ENCODE results near the gene JAG2.

Gene JAG2

GRCh38 chr14:105138551-105139111 lies 29.9 kb downstream of the JAG2 start:
- no peak for DNase-seq (ENCODE audit: low spot score)

- no peak for DNase-seq (ENCODE audit: low spot score)
Observed at GRCh38 chr14:105138021-105138541, 30.5 kb downstream of the JAG2 start.

GRCh38 chr14:105137481-105138020 lies 31.0 kb downstream of the JAG2 start:
- no peak for DNase-seq (ENCODE audit: low spot score)

- no peak for DNase-seq (ENCODE audit: low spot score)
Observed at GRCh38 chr14:105136401-105137322, 31.9 kb downstream of the JAG2 start.

GRCh38 chr14:105135700-105136395 lies 32.7 kb downstream of the JAG2 start:
- DNase-seq (ENCODE audit: low spot score) = no peak

GRCh38 chr14:105132921-105133654 lies 35.5 kb downstream of the JAG2 start:
- no peak for DNase-seq (ENCODE audit: low spot score)

GRCh38 chr14:105131241-105131640 lies 37.3 kb downstream of the JAG2 start:
- no peak for DNase-seq (ENCODE audit: low spot score)

GRCh38 chr14:105128059-105128458 lies 40.5 kb downstream of the JAG2 start:
- no peak for DNase-seq (ENCODE audit: low spot score)

GRCh38 chr14:105126981-105127329 lies 41.6 kb downstream of the JAG2 start:
- no peak for DNase-seq (ENCODE audit: low spot score)

- DNase-seq (ENCODE audit: low spot score) = no peak
Observed at GRCh38 chr14:105126126-105126980, 42.2 kb downstream of the JAG2 start.

- DNase-seq (ENCODE audit: low spot score) = no peak
Observed at GRCh38 chr14:105124823-105125222, 43.8 kb downstream of the JAG2 start.

- DNase-seq (ENCODE audit: low spot score) = no peak
Observed at GRCh38 chr14:105123981-105124765, 44.4 kb downstream of the JAG2 start.

- no peak for DNase-seq (ENCODE audit: low spot score)
Observed at GRCh38 chr14:105123064-105123665, 45.4 kb downstream of the JAG2 start.

GRCh38 chr14:105120056-105120455 lies 48.5 kb downstream of the JAG2 start:
- no peak for DNase-seq (ENCODE audit: low spot score)

GRCh38 chr14:105119408-105120025 lies 49.1 kb downstream of the JAG2 start:
- DNase-seq (ENCODE audit: low spot score) = no peak

GRCh38 chr14:105118646-105119407 lies 49.7 kb downstream of the JAG2 start:
- no peak for DNase-seq (ENCODE audit: low spot score)

GRCh38 chr14:105117710-105118385 lies 50.7 kb downstream of the JAG2 start:
- DNase-seq (ENCODE audit: low spot score) = no peak

GRCh38 chr14:105117257-105117646 lies 51.3 kb downstream of the JAG2 start:
- DNase-seq (ENCODE audit: low spot score) = no peak

Data from globus pallidus (tissue), 1 donor.